GM21717 (cell line): Measurements from ENCODE around the gene TMEM244.
"Not testable (repeated sequence)": the region's sequence is repeated elsewhere in the genome, so short reads cannot be mapped to it uniquely, and the experiment has no call there.

ENCODE experiments used
- ATAC-seq: cut with Tn5 transposase; IDR thresholded peaks from one replicate; pipeline ENCODE4 v1.9.1; 2021; ENCODE audit warnings: mild to moderate bottlenecking, moderate library complexity; ENCODE audit not compliant: unreplicated experiment

TMEM244 gene

GRCh38 chr6:129871221-129871620 lies 10.1 kb upstream of the TMEM244 start:
- ATAC-seq, result no peak

GRCh38 chr6:129867403-129867802 lies 6.3 kb upstream of the TMEM244 start:
- no peak for ATAC-seq

- no peak for ATAC-seq
Observed at GRCh38 chr6:129866688-129867087, 5.6 kb upstream of the TMEM244 start.

GRCh38 chr6:129866256-129866655 lies 5.1 kb upstream of the TMEM244 start:
- no peak for ATAC-seq

- ATAC-seq, result no peak
Observed at GRCh38 chr6:129865013-129865412, 3.9 kb upstream of the TMEM244 start.

- no peak for ATAC-seq
Observed at GRCh38 chr6:129863664-129864063, 2.5 kb upstream of the TMEM244 start.

GRCh38 chr6:129859524-129859923 lies 1.6 kb downstream of the TMEM244 start:
- no peak for ATAC-seq

- no peak for ATAC-seq
Observed at GRCh38 chr6:129857838-129858237, 3.3 kb downstream of the TMEM244 start.

GRCh38 chr6:129853996-129854711 lies 7.0 kb downstream of the TMEM244 start:
- no peak for ATAC-seq

GRCh38 chr6:129852257-129852858 lies 8.8 kb downstream of the TMEM244 start:
- ATAC-seq, result no peak

GRCh38 chr6:129849456-129849855 lies 11.7 kb downstream of the TMEM244 start:
- no peak for ATAC-seq

GRCh38 chr6:129846761-129847160 lies 14.4 kb downstream of the TMEM244 start:
- no peak for ATAC-seq

GRCh38 chr6:129845696-129846095 lies 15.4 kb downstream of the TMEM244 start:
- no peak for ATAC-seq

- ATAC-seq, result no peak
Observed at GRCh38 chr6:129844118-129844891, 16.8 kb downstream of the TMEM244 start.

- no peak for ATAC-seq
Observed at GRCh38 chr6:129843573-129843972, 17.5 kb downstream of the TMEM244 start.

- no peak for ATAC-seq
Observed at GRCh38 chr6:129842881-129843409, 18.2 kb downstream of the TMEM244 start.

- ATAC-seq, result no peak
Observed at GRCh38 chr6:129842137-129842536, 19.0 kb downstream of the TMEM244 start.

GRCh38 chr6:129839562-129839961 lies 21.6 kb downstream of the TMEM244 start:
- not testable (repeated sequence) for ATAC-seq

- ATAC-seq, result no peak
Observed at GRCh38 chr6:129835691-129836090, 25.4 kb downstream of the TMEM244 start.

- no peak for ATAC-seq
Observed at GRCh38 chr6:129832299-129832698, 28.8 kb downstream of the TMEM244 start.

GRCh38 chr6:129828229-129828628 lies 32.9 kb downstream of the TMEM244 start:
- ATAC-seq, result no peak

GRCh38 chr6:129818251-129818650 lies 42.9 kb downstream of the TMEM244 start:
- ATAC-seq, result no peak
